ENCODE measurements around the gene MGMT. TPM values are rescaled to one million over a fixed set of nuclear protein-coding genes. Genes with fewer than 3 reads are reported as not detected.

The MGMT gene
- total RNA-seq, 3 donors from 2014 or later, result 13.2 to 14.6 (median 14.4) TPM

- no peaks in the 10 kb centered on the region for H3K4me1 Mint-ChIP-seq (ENCODE audit: low read depth)
- DNase-seq (no peak), ATAC-seq (no peak)
- peaks cover 13% of the 10 kb centered on the region for H3K36me3 Mint-ChIP-seq (ENCODE audit: insufficient read depth)
- H3K4me3 Mint-ChIP-seq, result no peak overlapping the region
- no peaks in the 10 kb centered on the region for H3K27me3 Mint-ChIP-seq (ENCODE audit: low read depth)
- H3K9me3 Mint-ChIP-seq, result no peaks in the 10 kb centered on the region
Measured at GRCh38 chr10:129645487-129645886, 178.4 kb downstream of the MGMT start.

DNA sequence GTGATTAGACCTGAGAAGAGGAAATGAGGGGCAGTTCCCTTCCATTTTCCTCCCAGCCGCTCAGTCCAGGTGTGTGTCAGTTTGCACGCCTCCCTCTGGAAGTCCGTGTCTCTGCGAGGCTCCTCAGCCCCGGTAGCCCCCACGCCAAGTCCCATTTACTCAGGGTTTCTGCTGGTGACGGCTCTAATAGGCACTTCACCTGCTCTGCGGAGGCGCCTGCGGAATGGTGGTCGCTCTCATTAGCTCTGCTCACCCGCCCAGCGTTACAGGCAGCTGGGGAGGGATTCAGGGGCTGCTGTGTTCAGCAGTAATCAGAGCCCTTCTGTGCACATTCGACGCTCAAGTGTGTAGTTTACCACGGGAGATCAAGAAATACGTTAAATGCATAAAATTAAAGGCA, 179.9 kb downstream of the MGMT start:
- no peaks in the 10 kb centered on the region for H3K9me3 Mint-ChIP-seq
- no peak for DNase-seq
- no peak overlapping the region for H3K4me3 Mint-ChIP-seq
- no peaks in the 10 kb centered on the region for H3K4me1 Mint-ChIP-seq (ENCODE audit: low read depth)
- peaks cover 13% of the 10 kb centered on the region for H3K36me3 Mint-ChIP-seq (ENCODE audit: insufficient read depth)
- ATAC-seq, result no peak
- H3K27me3 Mint-ChIP-seq (ENCODE audit: low read depth), result no peaks in the 10 kb centered on the region

- ATAC-seq (no peak), DNase-seq (no peak)
- no peak overlapping the region for H3K4me3 Mint-ChIP-seq
- H3K4me1 Mint-ChIP-seq (ENCODE audit: low read depth), result no peaks in the 10 kb centered on the region
- H3K36me3 Mint-ChIP-seq (ENCODE audit: insufficient read depth), result peaks cover 13% of the 10 kb centered on the region
- no peaks in the 10 kb centered on the region for H3K27me3 Mint-ChIP-seq (ENCODE audit: low read depth)
- H3K9me3 Mint-ChIP-seq, result no peaks in the 10 kb centered on the region
Measured at GRCh38 chr10:129647590-129647989, 180.5 kb downstream of the MGMT start.

- ATAC-seq, result no peak
- H3K4me3 Mint-ChIP-seq, result no peak overlapping the region
- H3K27me3 Mint-ChIP-seq (ENCODE audit: low read depth), result no peaks in the 10 kb centered on the region
- DNase-seq, result no peak
- H3K4me1 Mint-ChIP-seq (ENCODE audit: low read depth), result peaks cover 2% of the 10 kb centered on the region
- H3K9me3 Mint-ChIP-seq, result no peaks in the 10 kb centered on the region
- peaks cover 14% of the 10 kb centered on the region for H3K36me3 Mint-ChIP-seq (ENCODE audit: insufficient read depth)
Measured at GRCh38 chr10:129648856-129649255, 181.8 kb downstream of the MGMT start.

- H3K4me3 Mint-ChIP-seq, result no peak overlapping the region
- peaks cover 7% of the 10 kb centered on the region for H3K36me3 Mint-ChIP-seq (ENCODE audit: insufficient read depth)
- H3K4me1 Mint-ChIP-seq (ENCODE audit: low read depth), result peaks cover 2% of the 10 kb centered on the region
- H3K27me3 Mint-ChIP-seq (ENCODE audit: low read depth), result no peaks in the 10 kb centered on the region
- H3K9me3 Mint-ChIP-seq, result no peaks in the 10 kb centered on the region
- DNase-seq (no peak), ATAC-seq (no peak)
Measured at GRCh38 chr10:129652021-129652420, 185.0 kb downstream of the MGMT start.

GRCh38 chr10:129652521-129653201, 185.6 kb downstream of the MGMT start:
- peaks cover 7% of the 10 kb centered on the region for H3K36me3 Mint-ChIP-seq (ENCODE audit: insufficient read depth)
- no peaks in the 10 kb centered on the region for H3K9me3 Mint-ChIP-seq
- no peaks in the 10 kb centered on the region for H3K27me3 Mint-ChIP-seq (ENCODE audit: low read depth)
- H3K4me1 Mint-ChIP-seq (ENCODE audit: low read depth), result peaks cover 2% of the 10 kb centered on the region
- DNase-seq (no peak), ATAC-seq (no peak)
- H3K4me3 Mint-ChIP-seq, result no peak overlapping the region

GRCh38 chr10:129653428-129653827, 186.4 kb downstream of the MGMT start:
- peaks cover 2% of the 10 kb centered on the region for H3K4me1 Mint-ChIP-seq (ENCODE audit: low read depth)
- no peak overlapping the region for H3K4me3 Mint-ChIP-seq
- H3K9me3 Mint-ChIP-seq, result no peaks in the 10 kb centered on the region
- no peaks in the 10 kb centered on the region for H3K27me3 Mint-ChIP-seq (ENCODE audit: low read depth)
- ATAC-seq (no peak), DNase-seq (no peak)
- peaks cover 10% of the 10 kb centered on the region for H3K36me3 Mint-ChIP-seq (ENCODE audit: insufficient read depth)

GRCh38 chr10:129653861-129654260, 186.8 kb downstream of the MGMT start:
- Mint-ChIP-seq H3K9me3 (no peaks in the 10 kb centered on the region), H3K4me1 (ENCODE audit: low read depth) (peaks cover 2% of the 10 kb centered on the region), H3K4me3 (no peak overlapping the region), H3K27me3 (ENCODE audit: low read depth) (no peaks in the 10 kb centered on the region), H3K36me3 (ENCODE audit: insufficient read depth) (peaks cover 10% of the 10 kb centered on the region)
- ATAC-seq (no peak), DNase-seq (no peak)

DNA sequence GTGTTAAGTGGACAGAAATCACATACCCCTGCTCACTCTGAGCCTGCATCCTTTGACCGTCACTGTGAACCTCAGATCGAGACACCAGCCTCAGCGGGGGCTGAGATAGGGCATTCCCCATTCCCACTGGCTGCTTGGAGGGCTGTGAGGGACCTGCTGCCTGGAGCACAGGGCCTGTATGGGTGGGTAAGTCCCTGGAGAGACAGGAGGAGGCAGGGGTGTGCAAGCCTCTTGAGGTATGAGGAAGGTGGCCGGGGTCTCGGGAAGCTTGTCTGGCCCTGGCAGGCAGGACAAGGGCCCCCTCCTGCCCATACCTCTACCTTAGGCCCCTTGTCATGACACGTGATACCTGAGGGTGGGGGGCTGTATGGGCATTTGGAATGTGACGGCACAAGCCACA, 187.4 kb downstream of the MGMT start:
- Mint-ChIP-seq H3K27me3 (ENCODE audit: low read depth) (no peaks in the 10 kb centered on the region), H3K4me1 (ENCODE audit: low read depth) (peaks cover 2% of the 10 kb centered on the region), H3K9me3 (no peaks in the 10 kb centered on the region), H3K4me3 (no peak overlapping the region), H3K36me3 (ENCODE audit: insufficient read depth) (peaks cover 10% of the 10 kb centered on the region)
- DNase-seq (no peak), ATAC-seq (no peak)

DNA sequence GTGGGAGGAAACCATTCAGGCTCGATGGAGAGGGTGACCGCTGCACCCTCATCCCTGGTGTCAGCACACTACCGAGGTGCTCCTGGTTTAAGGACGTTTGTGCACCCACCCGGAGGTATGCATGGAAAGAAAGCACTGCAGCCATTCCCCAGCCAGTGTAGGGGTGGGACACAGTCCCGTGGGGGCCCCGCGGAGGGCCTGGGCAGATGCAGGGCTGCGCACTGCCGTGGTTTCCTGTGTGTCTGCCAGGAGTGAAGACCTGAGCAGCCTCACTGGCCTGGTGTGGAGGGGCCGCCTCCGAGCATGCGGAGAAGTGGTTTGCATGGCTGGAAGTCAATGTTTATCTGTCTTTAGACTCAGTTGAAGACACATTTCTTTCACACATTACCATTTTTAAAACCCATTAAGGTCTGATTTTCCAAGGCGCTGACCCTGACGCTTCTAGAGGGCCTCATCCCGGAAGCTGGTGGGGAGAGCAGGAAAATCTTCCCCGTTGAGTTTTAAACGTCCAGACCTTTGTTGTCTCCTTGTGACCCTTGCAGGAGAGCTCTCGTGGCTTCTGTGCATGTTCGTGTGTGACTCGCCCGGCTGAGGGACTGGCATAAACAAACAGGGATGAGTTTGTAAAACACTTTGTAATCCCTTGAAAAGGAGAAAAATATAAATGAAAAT, 188.1 kb downstream of the MGMT start:
- no peak overlapping the region for H3K4me3 Mint-ChIP-seq
- DNase-seq (no peak), ATAC-seq (no peak)
- H3K9me3 Mint-ChIP-seq, result no peaks in the 10 kb centered on the region
- H3K36me3 Mint-ChIP-seq (ENCODE audit: insufficient read depth), result peaks cover 10% of the 10 kb centered on the region
- peaks cover 2% of the 10 kb centered on the region for H3K4me1 Mint-ChIP-seq (ENCODE audit: low read depth)
- no peaks in the 10 kb centered on the region for H3K27me3 Mint-ChIP-seq (ENCODE audit: low read depth)

DNA sequence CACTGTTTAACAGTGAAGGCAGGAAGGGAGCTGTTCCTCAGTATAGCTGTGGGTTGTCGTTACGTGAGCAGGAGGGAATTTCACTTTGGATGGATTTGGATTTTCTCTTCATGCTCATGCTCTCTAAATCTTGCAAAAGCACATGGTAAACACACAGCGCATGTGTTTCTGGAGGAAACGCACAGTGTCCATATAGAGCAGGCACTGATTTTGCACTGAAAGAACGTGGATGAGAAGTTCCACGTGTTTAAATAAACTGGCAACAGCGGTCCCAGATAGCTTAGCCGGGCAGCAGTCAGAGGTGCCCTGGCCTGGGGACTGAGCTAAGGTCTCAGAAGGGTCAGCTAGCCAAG, 188.6 kb downstream of the MGMT start:
- H3K9me3 Mint-ChIP-seq, result no peaks in the 10 kb centered on the region
- no peak overlapping the region for H3K4me3 Mint-ChIP-seq
- peaks cover 2% of the 10 kb centered on the region for H3K4me1 Mint-ChIP-seq (ENCODE audit: low read depth)
- peaks cover 11% of the 10 kb centered on the region for H3K36me3 Mint-ChIP-seq (ENCODE audit: insufficient read depth)
- no peaks in the 10 kb centered on the region for H3K27me3 Mint-ChIP-seq (ENCODE audit: low read depth)
- DNase-seq (no peak), ATAC-seq (no peak)

GRCh38 chr10:129656642-129657041, 189.6 kb downstream of the MGMT start:
- DNase-seq (no peak), ATAC-seq (no peak)
- Mint-ChIP-seq H3K4me3 (no peak overlapping the region), H3K27me3 (ENCODE audit: low read depth) (no peaks in the 10 kb centered on the region), H3K9me3 (peaks cover 4% of the 10 kb centered on the region), H3K4me1 (ENCODE audit: low read depth) (peaks cover 2% of the 10 kb centered on the region), H3K36me3 (ENCODE audit: insufficient read depth) (peaks cover 11% of the 10 kb centered on the region)

GRCh38 chr10:129657297-129658017, 190.4 kb downstream of the MGMT start:
- no peak for ATAC-seq
- no peak for DNase-seq
- peaks cover 2% of the 10 kb centered on the region for H3K4me1 Mint-ChIP-seq (ENCODE audit: low read depth)
- H3K4me3 Mint-ChIP-seq, result no peak overlapping the region
- no peaks in the 10 kb centered on the region for H3K27me3 Mint-ChIP-seq (ENCODE audit: low read depth)
- H3K36me3 Mint-ChIP-seq (ENCODE audit: insufficient read depth), result peaks cover 14% of the 10 kb centered on the region
- peaks cover 10% of the 10 kb centered on the region for H3K9me3 Mint-ChIP-seq

- H3K36me3 Mint-ChIP-seq (ENCODE audit: insufficient read depth), result peaks cover 19% of the 10 kb centered on the region
- H3K4me3 Mint-ChIP-seq, result no peak overlapping the region
- DNase-seq (no peak), ATAC-seq (no peak)
- H3K9me3 Mint-ChIP-seq, result peaks cover 18% of the 10 kb centered on the region
- peaks cover 1% of the 10 kb centered on the region for H3K4me1 Mint-ChIP-seq (ENCODE audit: low read depth)
- H3K27me3 Mint-ChIP-seq (ENCODE audit: low read depth), result no peaks in the 10 kb centered on the region
Measured at GRCh38 chr10:129658376-129659072, 191.5 kb downstream of the MGMT start.

All from activated T-cell treated with anti-CD3 and anti-CD28 coated beads, Interleukin-2, amount 50 U/mL, for 4 hours (primary cell).